HG02870 (cell line): ENCODE measurements around the gene CHST13.

Experiments
- ATAC-seq: cut with Tn5 transposase; IDR thresholded peaks from one replicate; pipeline ENCODE4 v1.9.1; 2021; ENCODE audit warnings: mild to moderate bottlenecking, moderate library complexity; ENCODE audit not compliant: unreplicated experiment

The CHST13 gene

GRCh38 chr3:126553284-126554084, 29.5 kb downstream of the CHST13 start:
- no peak for ATAC-seq

- no peak for ATAC-seq
Measured at GRCh38 chr3:126554560-126555525, 30.9 kb downstream of the CHST13 start.

- ATAC-seq = no peak
Measured at GRCh38 chr3:126555795-126556636, 32.1 kb downstream of the CHST13 start.

- no peak for ATAC-seq
Measured at GRCh38 chr3:126556637-126557414, 32.9 kb downstream of the CHST13 start.

GRCh38 chr3:126557415-126557745, 33.4 kb downstream of the CHST13 start:
- ATAC-seq = no peak

- no peak for ATAC-seq
Measured at GRCh38 chr3:126557761-126558160, 33.8 kb downstream of the CHST13 start.

GRCh38 chr3:126558336-126559071, 34.5 kb downstream of the CHST13 start, which contains the start of gene C3orf22:
Gene C3orf22 (minus strand): TSS chr3:126558932. CDS start chr3:126553390, 5,542 bp downstream.
- no peak for ATAC-seq

GRCh38 chr3:126562737-126563276, 38.9 kb downstream of the CHST13 start:
- ATAC-seq = no peak

GRCh38 chr3:126567696-126568438, 43.9 kb downstream of the CHST13 start:
- no peak for ATAC-seq

- ATAC-seq = no peak
Measured at GRCh38 chr3:126568776-126569342, 44.9 kb downstream of the CHST13 start.

- ATAC-seq = no peak
Measured at GRCh38 chr3:126569390-126569975, 45.5 kb downstream of the CHST13 start.

- ATAC-seq = no peak
Measured at GRCh38 chr3:126570103-126570541, 46.2 kb downstream of the CHST13 start.

GRCh38 chr3:126571078-126571477, 47.1 kb downstream of the CHST13 start:
- no peak for ATAC-seq

GRCh38 chr3:126573492-126574117, 49.6 kb downstream of the CHST13 start:
- no peak for ATAC-seq

- no peak for ATAC-seq
Measured at GRCh38 chr3:126577261-126577660, 53.3 kb downstream of the CHST13 start.

- ATAC-seq = no peak
Measured at GRCh38 chr3:126578702-126579101, 54.7 kb downstream of the CHST13 start.

- no peak for ATAC-seq
Measured at GRCh38 chr3:126580746-126581145, 56.8 kb downstream of the CHST13 start.
